MM.1S (cell line): ENCODE data around the gene VAV3.

ENCODE experiments used
- CTCF ChIP-seq: fragments of 300-600 bp; sonication (generic); IDR thresholded peaks from 2 replicates; pipeline ENCODE4 v1.5.1; 2016; ENCODE audit warnings: antibody characterized with exemption, low read length, mixed read lengths
- EZH2 ChIP-seq: fragments of 300-600 bp; sonication (generic); optimal IDR thresholded peaks from 2 replicates; pipeline ENCODE3; 2017; ENCODE audit warnings: low read depth, mild to moderate bottlenecking, antibody characterized with exemption, low read length, mixed read lengths
- EZH2phosphoT487 ChIP-seq: fragments of 300-600 bp; sonication (generic); IDR thresholded peaks from 2 replicates; pipeline ENCODE4 v1.6.1; 2018; ENCODE audit warnings: antibody characterized with exemption, low read length

- no peak for TF ChIP-seq EZH2phosphoT487
- TF ChIP-seq CTCF: no peak
- TF ChIP-seq EZH2: no peak
Measured at GRCh38 chr1:107925565-107925964, 39.4 kb downstream of the VAV3 start.
